GM12878 (cell line): Measurements from ENCODE around the gene FCHSD2. TPM values are rescaled to one million over a fixed set of nuclear protein-coding genes. Genes with fewer than 3 reads are reported as not detected.
A peak's percentile ranks its signal among the peaks of the same experiment; 100 is the strongest.

Experiments used
- BACH1 ChIP-seq: fragments of 450-650 bp; IDR thresholded peaks from 2 replicates; pipeline ENCODE4 v1.6.1; 2017; ENCODE audit warnings: mild to moderate bottlenecking, borderline replicate concordance
- CREM ChIP-seq: IDR thresholded peaks from 2 replicates; pipeline ENCODE4 v1.6.1; 2014; ENCODE audit warnings: antibody characterized with exemption, low read depth
- EED ChIP-seq: sonication (generic); IDR thresholded peaks from 2 replicates; pipeline ENCODE4 v1.6.1; 2016; ENCODE audit warnings: antibody characterized with exemption, low read depth
- GATAD2B ChIP-seq: fragments of 450-650 bp; conservative IDR thresholded peaks from 2 replicates; pipeline ENCODE4 v1.6.1; 2017; ENCODE audit warnings: low read depth, mild to moderate bottlenecking, moderate library complexity
- HDAC2 ChIP-seq: fragments of 200-600 bp; sonication (generic); IDR thresholded peaks from 2 replicates; pipeline ENCODE4 v1.6.1; 2017
- NFYA ChIP-seq: IDR thresholded peaks from 2 replicates; pipeline ENCODE4 v1.6.1; 2011; ENCODE audit warnings: low read depth, mild to moderate bottlenecking, low read length, improper control_type of control experiment, borderline replicate concordance
- POLR2AphosphoS2 ChIP-seq: IDR thresholded peaks from 2 replicates; pipeline ENCODE4 v1.6.1; 2011; ENCODE audit warnings: low read depth, mild to moderate bottlenecking, low read length, improper control_type of control experiment, moderate library complexity
- RAD21 ChIP-seq: IDR thresholded peaks from 2 replicates; pipeline ENCODE4 v1.6.1; 2011; ENCODE audit warnings: mild to moderate bottlenecking, low read depth, low read length, moderate library complexity; ENCODE audit not compliant: insufficient read depth
- SREBF2 ChIP-seq: IDR thresholded peaks from 2 replicates; pipeline ENCODE4 v1.6.1; 2012; ENCODE audit warnings: mild to moderate bottlenecking, low read length
- TAF1 ChIP-seq: IDR thresholded peaks from 2 replicates; pipeline ENCODE4 v1.6.1; 2011; ENCODE audit warnings: mild to moderate bottlenecking, low read depth, low read length, borderline replicate concordance
- TCF12 ChIP-seq: IDR thresholded peaks from 2 replicates; pipeline ENCODE4 v1.6.1; 2011; ENCODE audit warnings: low read depth, mild to moderate bottlenecking, low read length
- TCF7 ChIP-seq: IDR thresholded peaks from 2 replicates; pipeline ENCODE4 v1.6.1; 2014; ENCODE audit warnings: antibody characterized with exemption, borderline replicate concordance
- ZBED1 ChIP-seq: IDR thresholded peaks from 2 replicates; pipeline ENCODE4 v1.6.1; 2016; ENCODE audit warnings: borderline replicate concordance
- ZNF217 ChIP-seq: fragments of 450-650 bp; IDR thresholded peaks from 2 replicates; pipeline ENCODE4 v1.6.1; 2017; ENCODE audit warnings: antibody characterized with exemption, mild to moderate bottlenecking
- polyA plus RNA-seq, 11 experiments: library from polyadenylated mRNA; depleted of rRNA in 4 of 11; unstranded in 6 of 11; stranded (reverse) in 5 of 11; fragments of >200 nt; fragmentation: Nextera tagmentation in 4 of 11; fragmentation: Illumina TruSeq in 1 of 11; extraction: Ambion mirVana in 4 of 11; extraction: Trizol in 1 of 11; gene quantifications; 1 replicate in 1 of 11; 2 replicates in 10 of 11; pipeline versions ENCODE4 v1.2.1 to v1.2.3, GENCODE V29; 2011 to 2016; ENCODE audit warnings: inconsistent platforms in 2 of 11, missing spikeins in 2 of 11, low read depth in 1 of 11
- total RNA-seq, 4 experiments: library from RNA; depleted of rRNA in 3 of 4; stranded (reverse); fragments of >200 nt in 3 of 4; fragmentation: Illumina TruSeq in 1 of 4; extraction: Trizol in 1 of 4; gene quantifications; 2 replicates each; pipeline versions ENCODE4 v1.2.1 to v1.2.3, GENCODE V29; 2013 to 2021
- TF ChIP-seq, protein P1 (sequence below): fragments of 450-650 bp; IDR thresholded peaks from 2 replicates; pipeline ENCODE4 v1.6.1; 2017; ENCODE audit warnings: mild to moderate bottlenecking, moderate library complexity
- TF ChIP-seq, protein P2 (sequence below), 3 experiments: IDR thresholded peaks in 2 of 3; conservative IDR thresholded peaks in 1 of 3; 2 replicates each; pipeline ENCODE4 v1.5.1; 2011; ENCODE audit warnings: low read depth in 3 of 3, low read length in 3 of 3, mild to moderate bottlenecking in 3 of 3, control low read depth in 2 of 3, moderate library complexity in 2 of 3, inconsistent platforms in 1 of 3, mixed read lengths in 1 of 3; ENCODE audit not compliant: control insufficient read depth in 2 of 3, insufficient read depth in 1 of 3; ENCODE audit errors: extremely low read depth in 1 of 3
- TF ChIP-seq, protein P3 (sequence below): IDR thresholded peaks from 2 replicates; pipeline ENCODE4 v1.6.1; 2011; ENCODE audit warnings: low read depth, low read length, improper control_type of control experiment, borderline replicate concordance
- TF ChIP-seq, protein P4 (sequence below): fragments of 450-650 bp; IDR thresholded peaks from 2 replicates; pipeline ENCODE4 v1.6.1; 2016; ENCODE audit warnings: mild to moderate bottlenecking
- TF ChIP-seq, protein P5 (sequence below): fragments of 450-650 bp; IDR thresholded peaks from 2 replicates; pipeline ENCODE4 v1.6.1; 2016; ENCODE audit warnings: mild to moderate bottlenecking

Gene FCHSD2
- total and polyA plus RNA-seq, 10 of the 15 experiments (the other 5 are each of a cell fraction or from before 2014, with no cell fraction given) = 13.2 to 89.8 (median 47.8) TPM

DNA sequence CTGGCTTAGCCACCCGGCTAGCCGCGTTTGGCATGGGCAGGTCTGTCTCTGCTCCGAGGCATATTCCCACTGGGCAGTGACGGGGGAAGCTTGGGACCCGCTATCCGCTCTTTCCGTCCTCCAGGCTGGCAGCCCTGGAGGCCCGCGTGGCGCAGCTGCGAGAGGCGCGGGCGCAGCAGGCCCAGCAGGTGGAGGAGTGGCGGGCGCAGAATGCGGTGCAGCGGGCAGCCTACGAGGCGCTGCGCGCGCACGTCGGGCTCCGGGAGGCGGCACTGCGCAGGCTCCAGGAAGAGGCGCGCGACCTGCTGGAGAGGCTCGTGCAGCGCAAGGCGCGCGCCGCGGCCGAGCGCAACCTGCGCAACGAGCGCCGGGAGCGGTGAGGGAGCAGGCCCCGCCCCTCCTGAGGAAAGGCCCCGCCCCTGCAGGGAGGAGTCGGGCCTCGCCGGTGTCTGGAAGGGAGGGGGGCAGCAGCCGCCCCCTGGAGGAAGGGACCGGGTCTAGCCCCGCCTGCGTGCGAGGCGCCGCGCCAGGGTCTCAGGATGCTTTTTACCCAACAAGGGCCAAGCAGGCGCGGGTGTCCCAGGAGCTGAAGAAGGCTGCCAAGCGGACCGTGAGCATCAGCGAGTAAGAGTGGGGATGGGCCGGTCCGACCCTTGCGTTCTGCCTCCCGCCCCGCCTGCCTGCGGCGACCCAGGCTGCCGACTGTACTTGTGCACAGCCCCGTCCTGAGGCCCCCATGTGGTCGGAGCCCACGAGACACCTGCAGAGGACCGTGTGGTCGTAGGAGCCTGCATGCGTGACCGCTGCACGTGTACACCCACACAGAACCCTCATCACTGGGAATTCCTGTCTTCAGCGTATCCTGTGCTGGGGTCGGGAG, 320.0 kb downstream of the FCHSD2 start (continued):
- TF ChIP-seq, protein P1, sequence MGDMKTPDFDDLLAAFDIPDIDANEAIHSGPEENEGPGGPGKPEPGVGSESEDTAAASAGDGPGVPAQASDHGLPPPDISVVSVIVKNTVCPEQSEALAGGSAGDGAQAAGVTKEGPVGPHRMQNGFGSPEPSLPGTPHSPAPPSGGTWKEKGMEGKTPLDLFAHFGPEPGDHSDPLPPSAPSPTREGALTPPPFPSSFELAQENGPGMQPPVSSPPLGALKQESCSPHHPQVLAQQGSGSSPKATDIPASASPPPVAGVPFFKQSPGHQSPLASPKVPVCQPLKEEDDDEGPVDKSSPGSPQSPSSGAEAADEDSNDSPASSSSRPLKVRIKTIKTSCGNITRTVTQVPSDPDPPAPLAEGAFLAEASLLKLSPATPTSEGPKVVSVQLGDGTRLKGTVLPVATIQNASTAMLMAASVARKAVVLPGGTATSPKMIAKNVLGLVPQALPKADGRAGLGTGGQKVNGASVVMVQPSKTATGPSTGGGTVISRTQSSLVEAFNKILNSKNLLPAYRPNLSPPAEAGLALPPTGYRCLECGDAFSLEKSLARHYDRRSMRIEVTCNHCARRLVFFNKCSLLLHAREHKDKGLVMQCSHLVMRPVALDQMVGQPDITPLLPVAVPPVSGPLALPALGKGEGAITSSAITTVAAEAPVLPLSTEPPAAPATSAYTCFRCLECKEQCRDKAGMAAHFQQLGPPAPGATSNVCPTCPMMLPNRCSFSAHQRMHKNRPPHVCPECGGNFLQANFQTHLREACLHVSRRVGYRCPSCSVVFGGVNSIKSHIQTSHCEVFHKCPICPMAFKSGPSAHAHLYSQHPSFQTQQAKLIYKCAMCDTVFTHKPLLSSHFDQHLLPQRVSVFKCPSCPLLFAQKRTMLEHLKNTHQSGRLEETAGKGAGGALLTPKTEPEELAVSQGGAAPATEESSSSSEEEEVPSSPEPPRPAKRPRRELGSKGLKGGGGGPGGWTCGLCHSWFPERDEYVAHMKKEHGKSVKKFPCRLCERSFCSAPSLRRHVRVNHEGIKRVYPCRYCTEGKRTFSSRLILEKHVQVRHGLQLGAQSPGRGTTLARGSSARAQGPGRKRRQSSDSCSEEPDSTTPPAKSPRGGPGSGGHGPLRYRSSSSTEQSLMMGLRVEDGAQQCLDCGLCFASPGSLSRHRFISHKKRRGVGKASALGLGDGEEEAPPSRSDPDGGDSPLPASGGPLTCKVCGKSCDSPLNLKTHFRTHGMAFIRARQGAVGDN = 0 out of 2 replicates have a peak, but pooled peaks have one; percentile 36
- TF ChIP-seq TCF7 (no peak), POLR2AphosphoS2 (peak; percentile 17; the same call in 1 of the 2 replicates), HDAC2 (no peak), ZNF217 (peak; percentile 48; the same call in 1 of the 2 replicates), BACH1 (no peak; the same call in 1 of the 2 replicates), RAD21 (0 out of 2 replicates have a peak, but pooled peaks have one; percentile 11), CREM (peak; percentile 66; the same call in 1 of the 2 replicates), ZBED1 (no peak), TCF12 (peak; percentile 87), TAF1 (no peak), EED (peak; percentile 83), GATAD2B (no peak), NFYA (no peak), SREBF2 (peak; percentile 50; the same call in 1 of the 2 replicates)
- TF ChIP-seq, protein P2, sequence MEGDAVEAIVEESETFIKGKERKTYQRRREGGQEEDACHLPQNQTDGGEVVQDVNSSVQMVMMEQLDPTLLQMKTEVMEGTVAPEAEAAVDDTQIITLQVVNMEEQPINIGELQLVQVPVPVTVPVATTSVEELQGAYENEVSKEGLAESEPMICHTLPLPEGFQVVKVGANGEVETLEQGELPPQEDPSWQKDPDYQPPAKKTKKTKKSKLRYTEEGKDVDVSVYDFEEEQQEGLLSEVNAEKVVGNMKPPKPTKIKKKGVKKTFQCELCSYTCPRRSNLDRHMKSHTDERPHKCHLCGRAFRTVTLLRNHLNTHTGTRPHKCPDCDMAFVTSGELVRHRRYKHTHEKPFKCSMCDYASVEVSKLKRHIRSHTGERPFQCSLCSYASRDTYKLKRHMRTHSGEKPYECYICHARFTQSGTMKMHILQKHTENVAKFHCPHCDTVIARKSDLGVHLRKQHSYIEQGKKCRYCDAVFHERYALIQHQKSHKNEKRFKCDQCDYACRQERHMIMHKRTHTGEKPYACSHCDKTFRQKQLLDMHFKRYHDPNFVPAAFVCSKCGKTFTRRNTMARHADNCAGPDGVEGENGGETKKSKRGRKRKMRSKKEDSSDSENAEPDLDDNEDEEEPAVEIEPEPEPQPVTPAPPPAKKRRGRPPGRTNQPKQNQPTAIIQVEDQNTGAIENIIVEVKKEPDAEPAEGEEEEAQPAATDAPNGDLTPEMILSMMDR (IDR thresholded peaks at IDR 0.05 in 2 of 3, conservative IDR thresholded peaks at IDR 0.05 in 1 of 3; ENCODE audit: control insufficient read depth in 2 of 3, extremely low read depth in 1 of 3, insufficient read depth in 1 of 3, low read depth in 3 of 3, low read length in 3 of 3) = 0 out of 6 replicates have a peak, but pooled peaks of 2 of the 3 experiments have one; percentile 9 to 10
- TF ChIP-seq, protein P3, sequence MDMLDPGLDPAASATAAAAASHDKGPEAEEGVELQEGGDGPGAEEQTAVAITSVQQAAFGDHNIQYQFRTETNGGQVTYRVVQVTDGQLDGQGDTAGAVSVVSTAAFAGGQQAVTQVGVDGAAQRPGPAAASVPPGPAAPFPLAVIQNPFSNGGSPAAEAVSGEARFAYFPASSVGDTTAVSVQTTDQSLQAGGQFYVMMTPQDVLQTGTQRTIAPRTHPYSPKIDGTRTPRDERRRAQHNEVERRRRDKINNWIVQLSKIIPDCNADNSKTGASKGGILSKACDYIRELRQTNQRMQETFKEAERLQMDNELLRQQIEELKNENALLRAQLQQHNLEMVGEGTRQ = no peak
- TF ChIP-seq, protein P4, sequence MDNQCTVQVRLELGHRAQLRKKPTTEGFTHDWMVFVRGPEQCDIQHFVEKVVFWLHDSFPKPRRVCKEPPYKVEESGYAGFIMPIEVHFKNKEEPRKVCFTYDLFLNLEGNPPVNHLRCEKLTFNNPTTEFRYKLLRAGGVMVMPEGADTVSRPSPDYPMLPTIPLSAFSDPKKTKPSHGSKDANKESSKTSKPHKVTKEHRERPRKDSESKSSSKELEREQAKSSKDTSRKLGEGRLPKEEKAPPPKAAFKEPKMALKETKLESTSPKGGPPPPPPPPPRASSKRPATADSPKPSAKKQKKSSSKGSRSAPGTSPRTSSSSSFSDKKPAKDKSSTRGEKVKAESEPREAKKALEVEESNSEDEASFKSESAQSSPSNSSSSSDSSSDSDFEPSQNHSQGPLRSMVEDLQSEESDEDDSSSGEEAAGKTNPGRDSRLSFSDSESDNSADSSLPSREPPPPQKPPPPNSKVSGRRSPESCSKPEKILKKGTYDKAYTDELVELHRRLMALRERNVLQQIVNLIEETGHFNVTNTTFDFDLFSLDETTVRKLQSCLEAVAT = no peak
- TF ChIP-seq, protein P5, sequence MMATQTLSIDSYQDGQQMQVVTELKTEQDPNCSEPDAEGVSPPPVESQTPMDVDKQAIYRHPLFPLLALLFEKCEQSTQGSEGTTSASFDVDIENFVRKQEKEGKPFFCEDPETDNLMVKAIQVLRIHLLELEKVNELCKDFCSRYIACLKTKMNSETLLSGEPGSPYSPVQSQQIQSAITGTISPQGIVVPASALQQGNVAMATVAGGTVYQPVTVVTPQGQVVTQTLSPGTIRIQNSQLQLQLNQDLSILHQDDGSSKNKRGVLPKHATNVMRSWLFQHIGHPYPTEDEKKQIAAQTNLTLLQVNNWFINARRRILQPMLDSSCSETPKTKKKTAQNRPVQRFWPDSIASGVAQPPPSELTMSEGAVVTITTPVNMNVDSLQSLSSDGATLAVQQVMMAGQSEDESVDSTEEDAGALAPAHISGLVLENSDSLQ = 0 out of 2 replicates have a peak, but pooled peaks have one; percentile 14
